ENCODE measurements around the gene HIVEP2. TPM values are rescaled to one million over a fixed set of nuclear protein-coding genes. Genes with fewer than 3 reads are reported as not detected.

The HIVEP2 gene
- total and polyA plus RNA-seq, 3 donors from 2014 or later = 4.7 to 10.8 (median 10.7) TPM

DNA sequence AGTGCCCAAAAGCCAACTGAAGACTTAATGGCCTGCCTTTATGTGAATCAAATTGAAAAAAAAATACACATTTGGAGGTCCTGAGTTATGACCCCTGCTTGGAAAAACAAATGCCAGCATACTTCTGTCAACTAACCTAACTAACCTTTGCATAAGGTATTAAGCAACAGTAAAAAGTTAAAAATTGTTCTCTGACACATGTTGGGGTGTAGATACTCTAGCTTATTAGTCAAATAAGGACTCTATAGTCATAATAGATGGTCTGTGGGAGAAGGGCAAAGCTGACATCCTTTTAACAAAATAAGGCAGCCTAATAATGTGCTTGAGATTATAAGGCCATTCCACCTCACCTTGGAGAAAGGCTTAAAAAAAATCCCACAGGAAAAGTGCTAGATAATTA is 140.5 kb downstream of the HIVEP2 start:
- intact Hi-C loops (cut with DNase I; ENCODE audit: low total_unique reads) = no loop called here
- no peak for TF ChIP-seq POLR2A (IDR thresholded peaks at IDR 0.05)
- TF ChIP-seq, protein P1, sequence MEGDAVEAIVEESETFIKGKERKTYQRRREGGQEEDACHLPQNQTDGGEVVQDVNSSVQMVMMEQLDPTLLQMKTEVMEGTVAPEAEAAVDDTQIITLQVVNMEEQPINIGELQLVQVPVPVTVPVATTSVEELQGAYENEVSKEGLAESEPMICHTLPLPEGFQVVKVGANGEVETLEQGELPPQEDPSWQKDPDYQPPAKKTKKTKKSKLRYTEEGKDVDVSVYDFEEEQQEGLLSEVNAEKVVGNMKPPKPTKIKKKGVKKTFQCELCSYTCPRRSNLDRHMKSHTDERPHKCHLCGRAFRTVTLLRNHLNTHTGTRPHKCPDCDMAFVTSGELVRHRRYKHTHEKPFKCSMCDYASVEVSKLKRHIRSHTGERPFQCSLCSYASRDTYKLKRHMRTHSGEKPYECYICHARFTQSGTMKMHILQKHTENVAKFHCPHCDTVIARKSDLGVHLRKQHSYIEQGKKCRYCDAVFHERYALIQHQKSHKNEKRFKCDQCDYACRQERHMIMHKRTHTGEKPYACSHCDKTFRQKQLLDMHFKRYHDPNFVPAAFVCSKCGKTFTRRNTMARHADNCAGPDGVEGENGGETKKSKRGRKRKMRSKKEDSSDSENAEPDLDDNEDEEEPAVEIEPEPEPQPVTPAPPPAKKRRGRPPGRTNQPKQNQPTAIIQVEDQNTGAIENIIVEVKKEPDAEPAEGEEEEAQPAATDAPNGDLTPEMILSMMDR (IDR thresholded peaks at IDR 0.05) = no peak
- no peaks in the 10 kb centered on the region for H3K27me3 ChIP-seq
- H3K4me3 ChIP-seq = no peak overlapping the region
- H3K4me1 ChIP-seq = no peaks in the 10 kb centered on the region
- no peaks in the 10 kb centered on the region for H3K9me3 ChIP-seq
- no peaks in the 10 kb centered on the region for H3K36me3 ChIP-seq (ENCODE audit: low read depth, missing control alignments)
- H3K27ac ChIP-seq = no peak overlapping the region
- no peak for DNase-seq

DNA sequence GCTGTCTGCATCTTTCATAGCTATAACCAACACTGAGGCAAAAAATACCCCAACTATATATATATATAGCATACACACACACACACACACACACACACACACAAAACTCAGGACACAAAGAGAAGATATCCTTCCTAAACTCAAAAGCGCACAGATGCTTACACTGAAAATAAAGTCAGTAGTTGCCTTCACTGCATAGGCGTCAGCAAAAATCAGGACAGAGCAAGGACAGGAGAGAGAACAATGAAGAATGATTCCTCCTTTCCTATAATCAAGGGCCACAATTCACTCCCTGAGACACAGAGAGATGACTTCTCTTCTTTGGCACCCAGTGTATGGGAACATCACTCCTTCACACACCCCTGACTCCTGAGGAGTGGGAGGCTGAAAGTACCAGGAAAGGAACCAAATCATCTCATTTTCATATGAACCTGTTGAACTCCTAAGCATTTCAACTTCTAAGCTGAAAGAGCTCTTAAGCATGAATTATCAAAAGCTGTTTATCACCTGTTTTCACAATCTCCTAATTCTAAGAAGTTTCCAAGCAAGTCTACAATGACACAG is 141.4 kb downstream of the HIVEP2 start:
- Histone ChIP-seq H3K27me3 (no peaks in the 10 kb centered on the region), H3K36me3 (ENCODE audit: low read depth, missing control alignments) (no peaks in the 10 kb centered on the region), H3K27ac (no peak overlapping the region), H3K4me3 (no peak overlapping the region), H3K4me1 (no peaks in the 10 kb centered on the region), H3K9me3 (no peaks in the 10 kb centered on the region)
- TF ChIP-seq, protein P1 (IDR thresholded peaks at IDR 0.05) = no peak
- no peak for TF ChIP-seq POLR2A (IDR thresholded peaks at IDR 0.05)
- WGBS, 2 donors = 76 to 86% methylated on average over 2 of the region's 2 CpGs
- DNase-seq = no peak
- intact Hi-C loops (cut with DNase I; ENCODE audit: low total_unique reads) = no loop called here

DNA sequence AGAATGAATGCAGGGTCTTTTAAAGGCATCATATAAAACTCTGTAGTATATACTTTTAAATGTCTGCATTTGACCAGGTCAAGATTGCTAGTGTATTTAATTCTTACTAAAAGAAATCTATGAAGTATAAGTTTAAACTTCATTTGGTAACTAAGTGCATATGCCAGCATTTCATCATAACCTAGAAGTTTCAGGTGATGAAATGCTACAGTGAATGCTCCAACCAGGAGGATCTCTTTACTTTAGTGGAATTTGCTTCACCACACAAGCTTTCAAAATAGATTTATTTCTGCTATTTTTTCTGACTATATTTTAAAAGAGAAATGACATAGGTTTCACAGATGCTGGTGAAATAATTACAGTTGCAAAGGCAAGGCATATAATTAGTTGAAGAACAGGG is 141.9 kb downstream of the HIVEP2 start:
- DNase-seq = no peak
- Histone ChIP-seq H3K4me1 (no peaks in the 10 kb centered on the region), H3K9me3 (no peaks in the 10 kb centered on the region), H3K27ac (no peak overlapping the region), H3K27me3 (no peaks in the 10 kb centered on the region), H3K36me3 (ENCODE audit: low read depth, missing control alignments) (no peaks in the 10 kb centered on the region), H3K4me3 (no peak overlapping the region)
- no peak for TF ChIP-seq POLR2A (IDR thresholded peaks at IDR 0.05)
- TF ChIP-seq, protein P1 (IDR thresholded peaks at IDR 0.05) = no peak
- intact Hi-C loops (cut with DNase I; ENCODE audit: low total_unique reads) = no loop called here

DNA sequence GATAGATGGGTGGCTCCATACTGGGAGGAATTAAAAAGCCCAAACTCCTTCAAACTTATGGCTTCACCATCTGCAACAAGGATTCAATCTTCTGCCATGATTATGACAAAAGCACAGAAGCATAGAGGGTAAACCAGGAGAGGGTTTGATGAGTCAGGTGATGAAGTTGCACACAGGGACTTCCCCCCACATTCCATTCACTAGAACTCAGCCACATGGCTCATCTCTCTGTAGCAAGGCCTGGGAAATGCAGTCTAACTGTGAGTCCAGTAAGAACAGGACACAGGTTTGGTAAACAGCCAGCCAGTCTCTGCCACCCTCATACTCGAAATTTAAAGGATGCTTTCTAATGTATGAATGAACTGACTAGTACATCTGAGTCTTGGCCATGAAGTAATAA is 142.9 kb downstream of the HIVEP2 start:
- no peak overlapping the region for H3K27ac ChIP-seq
- DNase-seq = no peak
- H3K36me3 ChIP-seq (ENCODE audit: low read depth, missing control alignments) = no peaks in the 10 kb centered on the region
- intact Hi-C loops (cut with DNase I; ENCODE audit: low total_unique reads) = no loop called here
- no peaks in the 10 kb centered on the region for H3K4me1 ChIP-seq
- no peaks in the 10 kb centered on the region for H3K9me3 ChIP-seq
- no peak for TF ChIP-seq POLR2A (IDR thresholded peaks at IDR 0.05)
- TF ChIP-seq, protein P1 (IDR thresholded peaks at IDR 0.05) = no peak
- no peak overlapping the region for H3K4me3 ChIP-seq
- no peaks in the 10 kb centered on the region for H3K27me3 ChIP-seq
- 52 to 65% methylated on average over 1 of the region's 1 CpG for WGBS, 2 donors

DNA sequence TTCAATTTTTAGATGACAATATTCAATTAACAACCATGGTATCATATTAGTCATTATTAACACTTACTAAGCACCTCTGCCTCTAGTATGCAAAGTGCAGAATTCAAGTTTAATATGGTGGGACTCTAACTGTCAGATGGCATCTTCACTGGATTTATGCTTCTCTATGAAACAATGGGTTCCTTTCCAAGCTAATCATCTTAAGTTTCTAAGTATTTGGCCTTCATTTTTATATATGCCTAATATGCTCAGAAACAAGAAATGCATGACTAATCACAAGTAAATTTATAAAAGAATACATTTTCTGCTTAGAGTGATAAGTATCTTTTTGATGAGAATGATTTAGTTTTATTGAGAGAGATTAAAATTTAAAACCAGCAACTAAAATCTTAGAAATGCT is 144.7 kb downstream of the HIVEP2 start:
- Histone ChIP-seq H3K4me3 (no peak overlapping the region), H3K4me1 (no peaks in the 10 kb centered on the region), H3K27me3 (no peaks in the 10 kb centered on the region), H3K27ac (no peak overlapping the region), H3K36me3 (ENCODE audit: low read depth, missing control alignments) (no peaks in the 10 kb centered on the region), H3K9me3 (no peaks in the 10 kb centered on the region)
- TF ChIP-seq, protein P1 (IDR thresholded peaks at IDR 0.05) = no peak
- no peak for TF ChIP-seq POLR2A (IDR thresholded peaks at IDR 0.05)
- intact Hi-C loops (cut with DNase I; ENCODE audit: low total_unique reads) = no loop called here
- DNase-seq = no peak
